ENCODE measurements around the gene CIDEB. TPM values are rescaled to one million over a fixed set of nuclear protein-coding genes. Genes with fewer than 3 reads are reported as not detected.

Gene CIDEB
- polyA plus RNA-seq, 1 donor from 2014 or later, result not detected

DNA sequence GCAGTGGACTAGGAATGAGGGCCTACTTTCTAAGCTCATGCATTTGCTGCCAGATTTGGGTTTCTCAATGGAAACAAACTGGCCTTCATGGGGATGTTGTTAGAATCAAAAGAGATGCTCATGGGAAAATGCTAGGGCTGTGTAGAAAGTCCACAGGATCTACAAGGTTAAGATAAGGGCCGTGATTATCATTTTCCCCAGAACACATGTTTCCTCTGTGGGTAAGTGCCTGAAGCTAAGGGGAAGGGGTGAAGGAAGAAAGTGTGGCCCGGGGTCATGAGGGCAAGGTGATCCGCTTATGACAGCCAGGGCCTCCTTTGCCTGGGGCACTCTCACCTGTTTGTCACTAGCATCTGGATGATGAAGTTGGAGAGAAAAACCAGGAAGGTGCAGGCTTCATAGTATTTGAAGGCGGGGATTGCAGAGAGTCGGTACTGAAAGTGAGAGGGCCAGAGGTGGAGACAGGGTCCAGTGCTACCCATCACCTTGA is 17.3 kb upstream of the CIDEB start:
- Histone ChIP-seq H3K4me2 (ENCODE audit: low read length) (no peak overlapping the region), H3K9ac (ENCODE audit: low read length) (no peak overlapping the region), H3K36me3 (ENCODE audit: insufficient read depth, low read length) (no peaks in the 10 kb centered on the region), H2AFZ (ENCODE audit: low read depth, low read length) (no peak overlapping the region), H3F3A (ENCODE audit: insufficient read depth, low read length, poor library complexity, severe bottlenecking) (no peaks in the 10 kb centered on the region), H3K9me3 (ENCODE audit: low read length) (no peaks in the 10 kb centered on the region), H4K20me1 (ENCODE audit: insufficient read depth) (no peaks in the 10 kb centered on the region), H3K79me2 (replicated peaks; ENCODE audit: insufficient read depth, low read length) (no peaks in the 10 kb centered on the region), H3K4me3 (ENCODE audit: low read length) (no peak overlapping the region), H3K9me2 (ENCODE audit: insufficient read depth, low read length) (no peaks in the 10 kb centered on the region), H3K27ac (ENCODE audit: low read length) (no peak overlapping the region), H3K27me3 (ENCODE audit: insufficient read depth, low read depth, low read length) (no peaks in the 10 kb centered on the region)
- TF ChIP-seq EP300 (conservative IDR thresholded peaks at IDR 0.05; ENCODE audit: poor library complexity, severe bottlenecking) (no peak), RAD21 (conservative IDR thresholded peaks at IDR 0.05) (no peak), POLR2AphosphoS5 (IDR thresholded peaks at IDR 0.05) (no peak), SMC3 (conservative IDR thresholded peaks at IDR 0.05; ENCODE audit: poor library complexity) (no peak), TAF1 (IDR thresholded peaks at IDR 0.05; ENCODE audit: low read depth) (no peak)
- TF ChIP-seq, protein P1, sequence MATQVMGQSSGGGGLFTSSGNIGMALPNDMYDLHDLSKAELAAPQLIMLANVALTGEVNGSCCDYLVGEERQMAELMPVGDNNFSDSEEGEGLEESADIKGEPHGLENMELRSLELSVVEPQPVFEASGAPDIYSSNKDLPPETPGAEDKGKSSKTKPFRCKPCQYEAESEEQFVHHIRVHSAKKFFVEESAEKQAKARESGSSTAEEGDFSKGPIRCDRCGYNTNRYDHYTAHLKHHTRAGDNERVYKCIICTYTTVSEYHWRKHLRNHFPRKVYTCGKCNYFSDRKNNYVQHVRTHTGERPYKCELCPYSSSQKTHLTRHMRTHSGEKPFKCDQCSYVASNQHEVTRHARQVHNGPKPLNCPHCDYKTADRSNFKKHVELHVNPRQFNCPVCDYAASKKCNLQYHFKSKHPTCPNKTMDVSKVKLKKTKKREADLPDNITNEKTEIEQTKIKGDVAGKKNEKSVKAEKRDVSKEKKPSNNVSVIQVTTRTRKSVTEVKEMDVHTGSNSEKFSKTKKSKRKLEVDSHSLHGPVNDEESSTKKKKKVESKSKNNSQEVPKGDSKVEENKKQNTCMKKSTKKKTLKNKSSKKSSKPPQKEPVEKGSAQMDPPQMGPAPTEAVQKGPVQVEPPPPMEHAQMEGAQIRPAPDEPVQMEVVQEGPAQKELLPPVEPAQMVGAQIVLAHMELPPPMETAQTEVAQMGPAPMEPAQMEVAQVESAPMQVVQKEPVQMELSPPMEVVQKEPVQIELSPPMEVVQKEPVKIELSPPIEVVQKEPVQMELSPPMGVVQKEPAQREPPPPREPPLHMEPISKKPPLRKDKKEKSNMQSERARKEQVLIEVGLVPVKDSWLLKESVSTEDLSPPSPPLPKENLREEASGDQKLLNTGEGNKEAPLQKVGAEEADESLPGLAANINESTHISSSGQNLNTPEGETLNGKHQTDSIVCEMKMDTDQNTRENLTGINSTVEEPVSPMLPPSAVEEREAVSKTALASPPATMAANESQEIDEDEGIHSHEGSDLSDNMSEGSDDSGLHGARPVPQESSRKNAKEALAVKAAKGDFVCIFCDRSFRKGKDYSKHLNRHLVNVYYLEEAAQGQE (IDR thresholded peaks at IDR 0.05; ENCODE audit: borderline replicate concordance), result no peak
- TF ChIP-seq, protein P2, sequence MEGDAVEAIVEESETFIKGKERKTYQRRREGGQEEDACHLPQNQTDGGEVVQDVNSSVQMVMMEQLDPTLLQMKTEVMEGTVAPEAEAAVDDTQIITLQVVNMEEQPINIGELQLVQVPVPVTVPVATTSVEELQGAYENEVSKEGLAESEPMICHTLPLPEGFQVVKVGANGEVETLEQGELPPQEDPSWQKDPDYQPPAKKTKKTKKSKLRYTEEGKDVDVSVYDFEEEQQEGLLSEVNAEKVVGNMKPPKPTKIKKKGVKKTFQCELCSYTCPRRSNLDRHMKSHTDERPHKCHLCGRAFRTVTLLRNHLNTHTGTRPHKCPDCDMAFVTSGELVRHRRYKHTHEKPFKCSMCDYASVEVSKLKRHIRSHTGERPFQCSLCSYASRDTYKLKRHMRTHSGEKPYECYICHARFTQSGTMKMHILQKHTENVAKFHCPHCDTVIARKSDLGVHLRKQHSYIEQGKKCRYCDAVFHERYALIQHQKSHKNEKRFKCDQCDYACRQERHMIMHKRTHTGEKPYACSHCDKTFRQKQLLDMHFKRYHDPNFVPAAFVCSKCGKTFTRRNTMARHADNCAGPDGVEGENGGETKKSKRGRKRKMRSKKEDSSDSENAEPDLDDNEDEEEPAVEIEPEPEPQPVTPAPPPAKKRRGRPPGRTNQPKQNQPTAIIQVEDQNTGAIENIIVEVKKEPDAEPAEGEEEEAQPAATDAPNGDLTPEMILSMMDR (IDR thresholded peaks at IDR 0.05; ENCODE audit: poor library complexity, severe bottlenecking), result no peak

DNA sequence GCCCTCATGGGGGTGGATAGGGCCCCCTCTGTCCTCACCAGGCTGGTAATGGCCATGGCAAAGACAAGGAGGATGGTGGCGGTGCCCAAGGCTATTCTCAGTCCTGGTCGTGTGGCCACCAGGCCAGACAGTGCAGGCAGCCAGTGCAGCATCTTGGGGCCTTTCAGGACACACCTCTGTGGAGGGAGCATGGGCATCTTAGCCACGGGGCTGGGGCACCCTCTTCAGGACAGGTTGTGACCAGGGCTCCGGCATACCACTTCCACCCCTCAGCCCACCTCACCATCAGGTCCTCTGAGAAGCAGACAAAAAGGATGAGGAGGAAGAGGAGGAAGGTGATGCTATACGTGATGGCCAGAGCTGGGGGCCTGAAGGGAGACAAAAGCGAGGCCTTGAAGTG is 16.2 kb upstream of the CIDEB start:
- Histone ChIP-seq H3K9ac (ENCODE audit: low read length) (no peak overlapping the region), H3K27me3 (ENCODE audit: insufficient read depth, low read depth, low read length) (peaks cover 7% of the 10 kb centered on the region), H3K79me2 (replicated peaks; ENCODE audit: insufficient read depth, low read length) (no peaks in the 10 kb centered on the region), H3K27ac (ENCODE audit: low read length) (no peak overlapping the region), H4K20me1 (ENCODE audit: insufficient read depth) (no peaks in the 10 kb centered on the region), H3K9me3 (ENCODE audit: low read length) (no peaks in the 10 kb centered on the region), H2AFZ (ENCODE audit: low read depth, low read length) (no peak overlapping the region), H3K4me2 (ENCODE audit: low read length) (no peak overlapping the region), H3K4me3 (ENCODE audit: low read length) (no peak overlapping the region), H3K9me2 (ENCODE audit: insufficient read depth, low read length) (no peaks in the 10 kb centered on the region), H3F3A (ENCODE audit: insufficient read depth, low read length, poor library complexity, severe bottlenecking) (no peaks in the 10 kb centered on the region), H3K36me3 (ENCODE audit: insufficient read depth, low read length) (no peaks in the 10 kb centered on the region)
- TF ChIP-seq RAD21 (conservative IDR thresholded peaks at IDR 0.05) (no peak), EP300 (conservative IDR thresholded peaks at IDR 0.05; ENCODE audit: poor library complexity, severe bottlenecking) (no peak), SMC3 (conservative IDR thresholded peaks at IDR 0.05; ENCODE audit: poor library complexity) (no peak), MXI1 (conservative IDR thresholded peaks at IDR 0.05; ENCODE audit: poor library complexity, severe bottlenecking) (no peak), EZH2 (IDR thresholded peaks at IDR 0.05; ENCODE audit: borderline replicate concordance, insufficient read depth, low read length, poor library complexity, severe bottlenecking) (no peak), TAF1 (IDR thresholded peaks at IDR 0.05; ENCODE audit: low read depth) (no peak)
- TF ChIP-seq, protein P1 (IDR thresholded peaks at IDR 0.05; ENCODE audit: borderline replicate concordance), result no peak
- TF ChIP-seq, protein P2 (IDR thresholded peaks at IDR 0.05; ENCODE audit: poor library complexity, severe bottlenecking), result no peak

Data from neural cell (in vitro differentiated cells).